Motor neuron (in vitro differentiated cells): ENCODE measurements around the gene CFAP45. TPM values are rescaled to one million over a fixed set of nuclear protein-coding genes. Genes with fewer than 3 reads are reported as not detected.

Experiments
- ATAC-seq, 8 experiments: fragments of 200-7000 bp; cut with Tn5 transposase; replicated peaks in 6 of 8; 2 replicates each; pipeline ENCODE4 v1.8.0; 2021; ENCODE audit warnings: mild to moderate bottlenecking in 8 of 8, moderate library complexity in 8 of 8
- H3K27ac ChIP-seq, 2 donors: fragments of 250-450 bp; sonication (Bioruptor Pico); 2 replicates each; pipeline ENCODE4 v1.9.0; 2021; ENCODE audit warnings: antibody characterized with exemption in 2 of 2, mild to moderate bottlenecking in 2 of 2, moderate library complexity in 1 of 2
- H3K4me1 ChIP-seq, 2 donors: fragments of 250-450 bp; sonication (Bioruptor Pico); replicated peaks in 1 of 2; 2 replicates each; pipeline ENCODE4 v1.6.1; 2021; ENCODE audit warnings: antibody characterized with exemption in 2 of 2, mild to moderate bottlenecking in 2 of 2, moderate library complexity in 1 of 2
- H3K4me3 ChIP-seq, 5 donors: fragments of 250-450 bp; sonication (Bioruptor Pico); 2 replicates each; pipeline ENCODE4 v1.9.0; 2021; ENCODE audit warnings: antibody characterized with exemption in 5 of 5, mild to moderate bottlenecking in 5 of 5, moderate library complexity in 4 of 5
- WGBS, 10 experiments: fragments of 450-650 bp; shearing (Covaris generic); methylation state at CpG; one replicate each; pipeline ENCODE4 v1.0.0; 2022; 5-methylcytosine and 5-hydroxymethylcytosine counted together
- in situ Hi-C, 9 experiments: fragments of 400-800 bp; cut with MboI; loops; one replicate each; pipeline ENCODE4 v1.15.0; 2021; ENCODE audit warnings: low sequenced_read_pairs in 9 of 9, low pct_unique_long_range_greater_than_20kb in 2 of 9; ENCODE audit not compliant: unreplicated experiment in 9 of 9
- total RNA-seq, 8 experiments: library from RNA; unstranded; fragments of 300-600 nt; gene quantifications; 2 replicates each; pipeline versions ENCODE4 v1.2.3 to v1.2.4, GENCODE V29; 2022

CFAP45 gene, protein sequence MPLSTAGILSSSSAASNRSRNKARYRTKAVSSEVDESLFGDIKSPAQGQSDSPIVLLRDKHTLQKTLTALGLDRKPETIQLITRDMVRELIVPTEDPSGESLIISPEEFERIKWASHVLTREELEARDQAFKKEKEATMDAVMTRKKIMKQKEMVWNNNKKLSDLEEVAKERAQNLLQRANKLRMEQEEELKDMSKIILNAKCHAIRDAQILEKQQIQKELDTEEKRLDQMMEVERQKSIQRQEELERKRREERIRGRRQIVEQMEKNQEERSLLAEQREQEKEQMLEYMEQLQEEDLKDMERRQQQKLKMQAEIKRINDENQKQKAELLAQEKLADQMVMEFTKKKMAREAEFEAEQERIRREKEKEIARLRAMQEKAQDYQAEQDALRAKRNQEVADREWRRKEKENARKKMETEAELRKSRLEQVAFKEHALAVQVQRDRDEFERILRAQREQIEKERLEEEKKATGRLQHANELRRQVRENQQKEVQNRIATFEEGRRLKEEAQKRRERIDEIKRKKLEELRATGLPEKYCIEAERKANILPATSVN
- 10 to 100 TPM in 1 of 8 experiments, 1 to 10 TPM in 4, under 1 TPM in 3; 0.50 to 30.7 (median 1.2) TPM for total RNA-seq

DNA sequence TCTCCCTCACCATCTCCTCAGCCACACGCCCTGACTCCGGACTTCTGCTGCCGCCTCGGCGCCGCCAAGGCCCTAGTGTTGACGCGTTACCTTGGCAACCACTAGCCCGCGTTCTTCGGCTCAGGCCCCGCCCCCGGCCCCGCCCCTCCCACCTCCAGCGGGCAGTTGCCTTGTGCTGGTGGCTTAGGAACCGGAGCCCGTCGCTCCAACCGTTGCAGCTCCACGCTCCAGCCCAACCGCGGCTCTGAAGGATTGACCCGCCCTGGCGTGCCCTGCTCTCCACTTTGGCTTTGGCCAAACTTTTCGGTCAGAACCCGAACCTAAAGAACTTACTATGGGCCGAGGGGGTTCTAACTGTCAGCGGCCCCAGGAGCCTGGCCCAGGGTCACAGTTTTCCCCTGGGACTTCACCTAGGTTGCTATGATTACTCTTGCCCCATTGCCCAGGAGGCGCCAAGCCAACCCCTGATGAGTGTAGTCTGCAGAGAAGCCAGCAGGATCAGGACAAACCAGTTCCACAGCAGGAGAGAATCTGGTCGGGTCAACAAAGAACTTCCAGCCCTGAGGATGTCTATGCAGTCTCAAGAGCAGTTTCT, at the start of gene CFAP45:
Gene CFAP45, minus strand, starts transcription at position 80 of the 595 bp plus-strand sequence. Its CDS starts 67 bp downstream, at position 13.
- Histone ChIP-seq H3K4me3 (peak within 1 kb of the TSS in 2 of 5 donors; percentile 9 to 25), H3K27ac (no peak within 1 kb of the TSS)
- peak; percentile 92 to 99 (median 97) for ATAC-seq

DNA sequence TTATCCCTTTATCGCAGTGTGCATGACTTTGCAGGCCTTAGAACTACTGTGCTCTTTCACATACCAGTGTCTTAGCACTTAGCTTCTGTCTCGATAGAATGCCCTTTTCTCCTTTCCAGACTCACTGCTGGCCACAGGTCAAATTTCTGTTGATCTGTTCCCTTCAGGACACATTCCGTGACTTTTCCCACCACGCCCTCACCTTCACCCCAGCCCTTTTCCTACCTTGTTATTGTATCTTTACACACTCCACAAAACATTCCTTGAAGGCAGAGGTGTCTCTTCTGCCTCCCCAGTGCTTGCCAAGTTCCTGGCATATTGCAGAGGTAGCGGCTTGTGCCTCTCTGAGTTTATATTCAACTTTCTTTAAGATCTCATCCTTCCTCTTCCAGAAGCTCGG, 49.2 kb upstream of the CFAP45 start:
- no peak overlapping the region for H3K4me3 ChIP-seq
- H3K27ac ChIP-seq, result no peak overlapping the region
- in situ Hi-C loops, result loop anchor here in 3 of 9 experiments (25.0 kb wide), 3 partner anchors 138 to 288 kb away; partner anchors contain the start of genes IGSF8 (in 2 of the 3), KCNJ9 (in 2 of the 3) and DUSP23 (in 1 of the 3)
- 78 to 100% (median 86%) methylated on average over 1 to 6 of the region's 6 CpGs for WGBS, 10 experiments
- peaks cover 7 to 14% of the 10 kb centered on the region in 2 donors for H3K4me1 ChIP-seq
- ATAC-seq, result no peak

More for the DNA sequence above, at the start of gene CFAP45:
- WGBS, 10 experiments, result 20 to 72% (median 41%) methylated on average over 1 to 4 of the region's 30 CpGs; no CpG with 5 or more reads in 2 of the 10 experiments
- H3K4me1 ChIP-seq, result peaks cover 3 to 9% of the 10 kb centered on the region in 2 donors
- in situ Hi-C loops, result no loop called here

DNA sequence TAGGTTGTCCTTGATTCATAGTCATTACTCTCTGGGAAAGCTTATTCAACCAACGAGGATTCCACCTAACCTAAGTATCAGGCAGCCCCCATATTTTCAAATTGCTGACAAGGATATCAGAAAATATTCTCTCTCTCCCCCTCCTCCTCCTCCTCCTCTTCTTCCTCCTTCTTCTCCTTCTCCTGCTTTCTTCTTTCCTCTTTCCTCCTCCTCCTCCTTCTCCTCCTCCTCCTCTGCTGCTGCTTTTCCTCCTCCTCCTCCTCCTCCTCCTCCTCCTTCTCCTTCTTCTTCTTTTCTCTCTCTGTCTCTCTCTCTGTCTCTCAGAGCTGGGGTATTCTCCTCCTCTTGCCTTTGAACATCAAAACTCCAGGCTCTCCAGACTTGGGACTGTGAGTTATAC, 48.0 kb upstream of the CFAP45 start:
- Histone ChIP-seq H3K27ac (no peak overlapping the region), H3K4me1 (peaks cover 19 to 21% of the 10 kb centered on the region in 2 donors), H3K4me3 (no peak overlapping the region)
- in situ Hi-C loops, result loop anchor here in 3 of 9 experiments (25.0 kb wide), 3 partner anchors 139 to 289 kb away; partner anchors contain the start of genes IGSF8 (in 2 of the 3), KCNJ9 (in 2 of the 3) and DUSP23 (in 1 of the 3)
- ATAC-seq, result no peak
- WGBS, 10 experiments, result 13 to 100% (median 67%) methylated on average over 1 of the region's 1 CpG; no CpG with 5 or more reads in 2 of the 10 experiments

DNA sequence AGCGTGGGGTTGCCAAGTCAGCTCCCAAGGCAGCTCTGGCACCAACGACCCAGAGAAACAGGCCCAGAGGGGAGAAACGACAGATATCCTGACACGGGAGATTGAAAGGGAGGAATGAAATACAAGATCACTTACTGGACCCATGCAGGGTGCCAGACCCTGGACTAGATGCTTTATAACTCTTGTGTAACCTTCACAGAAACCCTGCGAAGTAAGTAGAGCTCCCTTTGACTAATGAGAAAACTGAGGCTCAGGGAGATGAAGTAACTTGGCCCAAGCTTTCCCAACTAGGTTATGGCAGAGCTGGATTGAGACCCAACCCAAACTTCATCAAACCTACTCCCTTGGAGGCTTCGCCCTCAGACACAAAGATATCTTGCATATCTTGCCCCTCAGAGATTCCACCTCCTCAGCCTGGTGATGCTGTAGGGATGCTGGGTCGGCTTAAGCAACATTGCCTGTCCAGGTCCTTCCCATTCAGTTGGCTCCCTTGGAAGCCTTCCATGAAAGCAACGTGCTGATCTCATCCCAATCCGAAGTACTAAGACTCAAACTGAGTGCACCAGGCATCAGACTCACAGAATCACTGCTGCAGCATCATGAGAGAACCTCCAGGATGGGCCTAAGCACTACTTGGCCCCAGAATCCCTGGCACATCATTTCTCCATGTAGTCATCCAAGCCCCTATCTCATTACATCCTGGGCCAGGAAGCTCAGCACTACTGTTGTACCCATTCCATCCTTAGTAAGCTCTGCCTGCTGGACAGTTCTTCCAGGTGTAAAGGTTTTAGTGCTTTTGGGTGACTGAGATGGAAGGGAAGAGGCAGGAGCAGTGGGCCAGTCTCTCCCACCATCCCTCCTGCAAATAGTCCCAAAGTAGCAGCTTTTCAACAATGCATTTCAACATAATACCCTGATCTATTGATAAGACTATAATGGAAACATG, 46.5 kb upstream of the CFAP45 start:
- in situ Hi-C loops, result loop anchor here in 3 of 9 experiments (25.0 kb wide), 3 partner anchors 141 to 291 kb away; partner anchors contain the start of genes IGSF8 (in 2 of the 3), KCNJ9 (in 2 of the 3) and DUSP23 (in 1 of the 3)
- no peak overlapping the region for H3K27ac ChIP-seq
- no peak for ATAC-seq
- WGBS, 10 experiments, result 20 to 100% (median 80%) methylated on average over 1 to 8 of the region's 9 CpGs
- H3K4me1 ChIP-seq, result peaks cover 33 to 36% of the 10 kb centered on the region in 2 donors
- peak overlapping the region in 2 of 5 donors; percentile 55 to 59 for H3K4me3 ChIP-seq

GRCh38 chr1:159945483-159946241, 45.7 kb upstream of the CFAP45 start, which contains the start of gene IGSF9:
Gene IGSF9, minus strand, starts transcription at chr1:159945613. Its CDS starts 2,159 bp downstream, at chr1:159943454.
- ATAC-seq, result peak; percentile 90 to 98 (median 92)
- H3K27ac ChIP-seq, result no peak within 1 kb of the TSS
- peaks cover 41 to 44% of the 10 kb centered on the region in 2 donors for H3K4me1 ChIP-seq
- in situ Hi-C loops, result loop anchor here in 3 of 9 experiments (25.0 kb wide), 3 partner anchors 142 to 292 kb away; partner anchors contain the start of genes IGSF8 (in 2 of the 3), KCNJ9 (in 2 of the 3) and DUSP23 (in 1 of the 3)
- peak within 1 kb of the TSS; percentile 43 to 59 (median 52) for H3K4me3 ChIP-seq
- 0 to 21% (median 5%) methylated on average over 5 to 9 of the region's 58 CpGs; no CpG with 5 or more reads in 6 of the 10 experiments for WGBS, 10 experiments

- peaks cover 45 to 48% of the 10 kb centered on the region in 2 donors for H3K4me1 ChIP-seq
- no peak for ATAC-seq
- WGBS, 10 experiments, result 0 to 55% (median 25%) methylated on average over 1 to 11 of the region's 11 CpGs; no CpG with 5 or more reads in 3 of the 10 experiments
- H3K27ac ChIP-seq, result no peak overlapping the region
- H3K4me3 ChIP-seq, result peak overlapping the region; percentile 43 to 59 (median 52)
- in situ Hi-C loops, result loop anchor here in 3 of 9 experiments (25.0 kb wide), 3 partner anchors 142 to 292 kb away; partner anchors contain the start of genes IGSF8 (in 2 of the 3), KCNJ9 (in 2 of the 3) and DUSP23 (in 1 of the 3)
Observed at GRCh38 chr1:159944623-159945455, 44.9 kb upstream of the CFAP45 start.

DNA sequence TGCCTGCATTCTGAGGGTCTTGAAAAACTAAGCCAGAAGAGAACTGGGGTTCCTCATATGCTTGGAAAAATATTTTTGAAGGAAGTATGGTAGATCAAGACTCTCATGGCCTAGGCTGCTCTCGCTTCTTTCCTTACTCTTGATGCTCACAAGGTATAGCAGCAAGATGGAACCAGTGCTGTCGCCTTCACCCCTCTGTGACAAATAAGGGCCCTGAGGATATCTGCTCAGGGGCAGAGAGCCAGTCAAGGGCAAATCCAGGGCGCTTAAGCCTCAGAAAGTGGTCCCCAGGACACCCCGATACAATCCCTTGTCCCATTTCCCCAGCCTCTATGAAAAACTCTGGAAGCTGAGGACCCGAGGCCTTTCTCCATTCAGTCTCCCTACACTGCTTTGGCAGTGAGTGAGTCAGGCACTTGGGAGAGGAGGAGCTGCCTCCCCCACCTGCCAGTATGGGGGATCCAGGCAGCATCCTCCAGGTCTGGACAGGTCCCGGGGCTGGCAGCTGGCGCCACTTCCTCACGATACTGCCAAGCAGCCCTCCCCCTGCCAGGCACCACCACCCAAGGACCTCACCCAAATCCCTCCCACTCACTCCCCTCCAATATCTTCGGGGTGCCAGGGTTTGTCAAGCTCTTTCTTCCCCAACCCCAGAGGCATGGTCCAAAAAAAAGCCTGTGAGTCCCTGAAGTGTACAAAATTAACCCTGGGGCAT, 44.1 kb upstream of the CFAP45 start:
- in situ Hi-C loops, result loop anchor here in 3 of 9 experiments (25.0 kb wide), 3 partner anchors 143 to 293 kb away; partner anchors contain the start of genes IGSF8 (in 2 of the 3), KCNJ9 (in 2 of the 3) and DUSP23 (in 1 of the 3)
- H3K4me1 ChIP-seq, result peaks cover 45 to 48% of the 10 kb centered on the region in 2 donors

DNA sequence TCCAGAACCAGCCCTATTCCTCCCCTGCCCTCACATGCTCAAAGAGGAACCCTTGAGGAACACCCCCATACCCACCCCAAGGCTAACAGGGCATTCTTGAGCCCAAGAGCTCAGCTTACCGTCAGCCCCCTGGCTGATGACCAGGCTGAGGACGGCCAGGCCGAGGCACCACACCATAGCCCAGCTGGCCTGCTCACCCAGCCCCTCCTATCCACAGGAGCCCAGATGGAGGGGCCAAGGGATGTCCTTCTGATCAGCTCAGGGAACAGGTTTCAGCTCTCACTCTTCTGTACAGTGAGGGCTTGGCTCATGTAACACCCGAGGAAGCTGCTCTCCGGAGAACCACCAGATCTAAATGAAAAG, 43.3 kb upstream of the CFAP45 start:
- in situ Hi-C loops, result loop anchor here in 3 of 9 experiments (25.0 kb wide), 3 partner anchors 144 to 294 kb away; partner anchors contain the start of genes IGSF8 (in 2 of the 3), KCNJ9 (in 2 of the 3) and DUSP23 (in 1 of the 3)
- H3K27ac ChIP-seq, result no peak overlapping the region
- H3K4me3 ChIP-seq, result no peak overlapping the region
- peaks cover 45 to 49% of the 10 kb centered on the region in 2 donors for H3K4me1 ChIP-seq
- ATAC-seq, result no peak
- 35 to 95% methylated on average over 4 to 5 of the region's 5 CpGs; no CpG with 5 or more reads in 8 of the 10 experiments for WGBS, 10 experiments

More for the DNA sequence above, 44.1 kb upstream of the CFAP45 start:
- H3K4me3 ChIP-seq, result peak overlapping the region in 3 of 5 donors; percentile 43 to 55 (median 52)
- ATAC-seq, result no peak
- no peak overlapping the region for H3K27ac ChIP-seq
- WGBS, 10 experiments, result 78 to 100% (median 83%) methylated on average over 1 to 9 of the region's 9 CpGs; no CpG with 5 or more reads in 4 of the 10 experiments

DNA sequence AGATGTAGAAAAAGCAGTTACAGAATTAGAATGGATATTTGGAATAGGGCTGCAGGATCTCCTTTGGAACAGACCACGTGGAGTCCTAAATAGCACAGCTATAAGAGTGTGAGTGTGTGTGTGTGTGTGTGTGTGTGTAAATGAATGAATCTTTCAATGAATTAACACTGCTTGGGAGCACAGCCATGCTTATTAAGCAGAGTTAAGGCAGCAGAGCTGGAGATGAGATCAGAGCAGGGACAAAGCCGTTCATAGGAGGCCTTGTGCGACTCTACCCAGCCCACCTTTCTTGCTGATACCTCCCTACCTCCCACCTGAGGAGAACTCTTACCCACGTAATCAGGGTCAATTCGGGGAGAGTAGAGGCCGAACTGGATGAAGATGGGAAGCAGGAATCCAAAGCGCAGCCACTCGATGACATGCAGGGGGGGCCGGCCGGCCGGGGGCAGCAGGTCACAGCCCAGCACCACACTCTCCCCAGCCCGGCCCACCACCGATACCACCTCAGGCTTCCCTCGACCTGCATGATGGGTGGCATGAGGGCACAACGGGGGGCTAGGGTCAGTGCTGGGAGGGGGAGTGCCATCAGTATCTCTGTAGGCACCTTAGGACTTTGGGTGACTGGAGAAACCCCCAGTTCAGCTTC, 42.8 kb upstream of the CFAP45 start:
- WGBS, 10 experiments, result 64 to 100% (median 76%) methylated on average over 1 to 5 of the region's 15 CpGs; no CpG with 5 or more reads in 5 of the 10 experiments
- no peak overlapping the region for H3K4me3 ChIP-seq
- peak overlapping the region in 1 of 2 donors; percentile 68 for H3K27ac ChIP-seq
- H3K4me1 ChIP-seq, result peaks cover 49 to 54% of the 10 kb centered on the region in 2 donors
- ATAC-seq, result no peak
- in situ Hi-C loops, result loop anchor here in 3 of 9 experiments (25.0 kb wide), 3 partner anchors 145 to 295 kb away; partner anchors contain the start of genes IGSF8 (in 2 of the 3), KCNJ9 (in 2 of the 3) and DUSP23 (in 1 of the 3)
